SK-N-SH (cell line): ENCODE measurements around the gene TSEN2. TPM values are rescaled to one million over a fixed set of nuclear protein-coding genes. Genes with fewer than 3 reads are reported as not detected.

Experiments used
- CTCF ChIA-PET: fragments of 300-600, 350-600 bp; formaldehyde crosslinking; extraction: SDS; loops from one replicate; lab custom pipeline; 2021; lab: Yijun Ruan, JAX
- POLR2A ChIA-PET: fragments of 350-600 bp; sonication (Branson Sonifier 250); formaldehyde crosslinking; extraction: SDS; loops from one replicate; lab custom pipeline; 2020; ENCODE audit warnings: antibody characterized with exemption, inconsistent platforms; lab: Yijun Ruan, JAX
- DNase-seq: peaks from one replicate; pipeline ENCODE4 v3.0.0; 2012
- H2AFZ ChIP-seq: fragments of 200-600 bp; sonication (generic); 2 replicates; pipeline ENCODE4 v1.8.1; 2016; ENCODE audit warnings: antibody characterized with exemption, mild to moderate bottlenecking, low read depth
- H3F3A ChIP-seq: fragments of 200-600 bp; sonication (generic); replicated peaks from 2 replicates; pipeline ENCODE3; 2016; ENCODE audit warnings: antibody characterized with exemption, mild to moderate bottlenecking; ENCODE audit not compliant: insufficient read depth
- H3K27ac ChIP-seq, 2 experiments: fragments of 200-500 bp in 1 of 2; fragments of 200-600 bp in 1 of 2; sonication (Bioruptor generic) in 1 of 2; sonication (generic), shearing (Covaris generic) in 1 of 2; 2 replicates each; pipeline versions ENCODE4 v1.5.1 to v1.6.1; 2014 to 2016; ENCODE audit warnings: low read depth in 2 of 2, inconsistent platforms in 1 of 2, low read length in 1 of 2, mild to moderate bottlenecking in 1 of 2, mixed read lengths in 1 of 2
- H3K27me3 ChIP-seq: fragments of 200-600 bp; sonication (generic), shearing (Covaris generic); 2 replicates; pipeline ENCODE4 v1.6.1; 2016; ENCODE audit warnings: mixed run types; ENCODE audit not compliant: insufficient read depth
- H3K36me3 ChIP-seq, 2 experiments: fragments of 200-500 bp in 1 of 2; fragments of 200-600 bp in 1 of 2; sonication (Bioruptor generic) in 1 of 2; sonication (generic) in 1 of 2; replicated peaks in 1 of 2; 2 replicates each; pipeline versions ENCODE3 to v1.5.1; 2014 to 2016; ENCODE audit warnings: low read length in 1 of 2, mild to moderate bottlenecking in 1 of 2; ENCODE audit not compliant: insufficient read depth in 2 of 2, control insufficient read depth in 1 of 2
- H3K4me1 ChIP-seq, 2 experiments: fragments of 200-500 bp in 1 of 2; fragments of 200-600 bp in 1 of 2; sonication (Bioruptor generic) in 1 of 2; sonication (generic), shearing (Covaris generic) in 1 of 2; 2 replicates each; pipeline versions ENCODE4 v1.5.1 to v1.6.1; 2014 to 2016; ENCODE audit warnings: low read depth in 1 of 2, low read length in 1 of 2, mixed run types in 1 of 2; ENCODE audit not compliant: insufficient read depth in 2 of 2, control insufficient read depth in 1 of 2
- H3K4me2 ChIP-seq: fragments of 200-600 bp; sonication (generic), shearing (Covaris generic); 2 replicates; pipeline ENCODE4 v1.6.1; 2017; ENCODE audit warnings: mixed run types
- H3K4me3 ChIP-seq, 2 experiments: fragments of 200-500 bp in 1 of 2; fragments of 200-600 bp in 1 of 2; sonication (Bioruptor generic) in 1 of 2; sonication (generic), shearing (Covaris generic) in 1 of 2; 2 replicates each; pipeline versions ENCODE4 v1.5.1 to v1.8.1; 2014 to 2016; ENCODE audit warnings: low read depth in 2 of 2, inconsistent platforms in 1 of 2, low read length in 1 of 2, mild to moderate bottlenecking in 1 of 2, mixed read lengths in 1 of 2, moderate library complexity in 1 of 2
- H3K79me2 ChIP-seq: fragments of 200-600 bp; sonication (generic); 2 replicates; pipeline ENCODE4 v1.8.1; 2017; ENCODE audit warnings: mild to moderate bottlenecking; ENCODE audit not compliant: insufficient read depth
- H3K9ac ChIP-seq: fragments of 200-600 bp; sonication (generic); 2 replicates; pipeline ENCODE4 v1.6.1; 2017; ENCODE audit warnings: mixed run types
- H3K9me2 ChIP-seq: fragments of 200-600 bp; sonication (generic); 2 replicates; pipeline ENCODE4 v1.6.1; 2017; ENCODE audit warnings: mixed run types
- H3K9me3 ChIP-seq: fragments of 200-600 bp; sonication (generic); 2 replicates; pipeline ENCODE4 v1.6.1; 2017; ENCODE audit warnings: mixed run types, mild to moderate bottlenecking, moderate library complexity
- H4K20me1 ChIP-seq: fragments of 200-600 bp; sonication (generic); 2 replicates; pipeline ENCODE4 v1.6.1; 2017; ENCODE audit warnings: mild to moderate bottlenecking, mixed run types; ENCODE audit not compliant: insufficient read depth
- EP300 ChIP-seq, 2 experiments: IDR thresholded peaks; 2 replicates each; pipeline versions ENCODE4 v1.4.0 to v1.6.1; 2012; ENCODE audit warnings: borderline replicate concordance in 1 of 2, low read depth in 1 of 2, low read length in 1 of 2
- EZH2phosphoT487 ChIP-seq: fragments of 200-600 bp; sonication (generic); IDR thresholded peaks from 2 replicates; pipeline ENCODE4 v1.6.1; 2017; ENCODE audit warnings: low read depth, mixed run types, mild to moderate bottlenecking, antibody characterized with exemption, moderate library complexity, borderline replicate concordance
- FOSL2 ChIP-seq: IDR thresholded peaks from 2 replicates; pipeline ENCODE4 v1.4.0; 2012; ENCODE audit warnings: low read depth, mild to moderate bottlenecking, moderate library complexity, borderline replicate concordance
- NFIC ChIP-seq: IDR thresholded peaks from 2 replicates; pipeline ENCODE4 v1.4.0; 2012; ENCODE audit warnings: borderline replicate concordance
- NRF1 ChIP-seq: IDR thresholded peaks from 2 replicates; pipeline ENCODE4 v1.6.1; 2012; ENCODE audit warnings: low read depth, mild to moderate bottlenecking, low read length
- RAD21 ChIP-seq: IDR thresholded peaks from 2 replicates; pipeline ENCODE4 v1.6.1; 2012; ENCODE audit warnings: mild to moderate bottlenecking, low read length
- RFX5 ChIP-seq: IDR thresholded peaks from 2 replicates; pipeline ENCODE4 v1.6.1; 2012; ENCODE audit warnings: mild to moderate bottlenecking, improper control_type of control experiment, low read length
- SMC3 ChIP-seq: IDR thresholded peaks from 2 replicates; pipeline ENCODE4 v1.6.1; 2012; ENCODE audit warnings: low read depth, low read length, improper control_type of control experiment
- TCF12 ChIP-seq: IDR thresholded peaks from 2 replicates; pipeline ENCODE4 v1.4.0; 2012
- TEAD4 ChIP-seq: IDR thresholded peaks from 2 replicates; pipeline ENCODE4 v1.4.0; 2012; ENCODE audit warnings: mild to moderate bottlenecking, borderline replicate concordance; ENCODE audit not compliant: insufficient read depth
- WGBS: methylation state at CpG from one replicate; pipeline ENCODE4 v1.1.6; 2017; ENCODE audit warnings: low lambda C conversion rate; 5-methylcytosine and 5-hydroxymethylcytosine counted together
- polyA plus RNA-seq, 3 experiments: library from polyadenylated mRNA; depleted of rRNA; stranded (reverse); fragments of >200 nt; gene quantifications; 2 replicates each; pipeline ENCODE4 v1.2.3, GENCODE V29; 2012
- TF ChIP-seq, protein P1 (sequence below): fragments of 150-350 bp; IDR thresholded peaks from 2 replicates; pipeline ENCODE4 v1.6.1; 2017; ENCODE audit warnings: antibody characterized with exemption, low read length, low read depth, borderline replicate concordance
- TF ChIP-seq, protein P2 (sequence below): IDR thresholded peaks from 2 replicates; pipeline ENCODE4 v1.4.0; 2012; ENCODE audit warnings: low read depth, borderline replicate concordance

TSEN2 gene
- polyA plus RNA-seq, 1 of the 3 experiments (the other 2 are of a cell fraction): 13.0 TPM

DNA sequence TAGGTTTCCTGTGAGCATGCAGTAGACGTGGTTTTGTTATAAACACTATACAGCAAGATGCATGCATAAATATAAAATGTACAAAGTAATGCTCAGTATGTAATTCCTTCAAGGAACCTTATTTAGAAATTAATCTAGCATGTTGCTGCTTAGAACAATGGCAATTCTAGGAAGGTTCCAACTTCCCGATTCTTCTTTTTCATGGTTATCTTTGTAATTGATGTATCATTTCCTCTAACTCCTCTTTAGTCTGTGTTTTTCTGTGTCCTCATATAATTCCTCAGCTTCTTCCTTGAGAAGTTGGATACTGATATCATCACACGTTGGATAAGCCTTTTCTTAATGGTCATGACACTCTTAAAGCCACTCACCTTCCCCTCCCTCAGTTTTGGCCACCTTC, 3.5 kb downstream of the TSEN2 start:
- Histone ChIP-seq H2AFZ (no peak overlapping the region), H3K4me3 (no peak overlapping the region), H3K9ac (no peak overlapping the region), H3K27me3 (no peaks in the 10 kb centered on the region), H3K9me2 (no peaks in the 10 kb centered on the region), H3F3A (peaks cover 5% of the 10 kb centered on the region), H3K27ac (no peak overlapping the region; a peak in 1 of 4 replicates), H3K36me3 (peaks cover 32% of the 10 kb centered on the region in 2 experiments), H4K20me1 (no peaks in the 10 kb centered on the region), H3K4me2 (no peak overlapping the region), H3K79me2 (peaks cover 31% of the 10 kb centered on the region), H3K4me1 (peaks cover 11 to 16% of the 10 kb centered on the region in 2 experiments; a peak in 1 of 4 replicates), H3K9me3 (no peaks in the 10 kb centered on the region)
- no peak for DNase-seq
- ChIA-PET POLR2A (no interaction called here), CTCF (no interaction called here)
- TF ChIP-seq RAD21: no peak
- TF ChIP-seq TEAD4: no peak
- WGBS: 86% methylated on average over 3 of the region's 3 CpGs

DNA sequence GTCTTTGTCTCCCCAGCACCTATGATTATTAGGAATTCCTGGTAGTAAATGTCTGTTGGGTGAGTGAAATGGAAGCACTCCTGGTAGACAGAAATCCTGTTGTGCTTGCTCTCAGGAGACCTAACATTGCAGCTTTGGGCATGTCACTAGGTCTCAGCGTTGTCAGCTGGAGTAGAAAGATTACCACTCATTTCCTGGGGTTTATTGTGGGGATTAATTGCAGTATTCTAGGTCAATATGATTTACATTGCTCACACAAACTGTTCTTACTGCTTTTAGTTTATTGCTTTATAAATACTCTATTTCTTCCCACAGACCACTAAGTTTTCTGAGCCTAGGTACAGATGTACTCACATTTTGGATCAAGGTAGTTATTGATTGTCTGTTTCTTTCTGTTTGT, 5.1 kb downstream of the TSEN2 start:
- Histone ChIP-seq H3K79me2 (peaks cover 31% of the 10 kb centered on the region), H3K27ac (no peak overlapping the region)
- CTCF ChIA-PET: interaction anchor here (1.3 kb wide), 1 partner anchor 10 kb away, joined by 3 read pairs; no protein-coding TSS in a partner anchor

More for the DNA sequence above, 5.1 kb downstream of the TSEN2 start:
- H4K20me1 ChIP-seq: no peaks in the 10 kb centered on the region
- POLR2A ChIA-PET: no interaction called here
- no peak overlapping the region for H3K4me2 ChIP-seq
- no peaks in the 10 kb centered on the region for H3K27me3 ChIP-seq
- H2AFZ ChIP-seq: no peak overlapping the region
- H3K36me3 ChIP-seq: peaks cover 43% of the 10 kb centered on the region in 2 experiments
- H3K9ac ChIP-seq: no peak overlapping the region
- H3K4me3 ChIP-seq: no peak overlapping the region
- TF ChIP-seq EP300 (IDR thresholded peaks at IDR 0.05; ENCODE audit: borderline replicate concordance in 1 of 2, low read depth in 1 of 2, low read length in 1 of 2): no peak
- no peak for TF ChIP-seq NFIC
- no peak for TF ChIP-seq FOSL2
- TF ChIP-seq TCF12: no peak
- no peak for TF ChIP-seq RFX5
- no peak for TF ChIP-seq SMC3
- no peak for TF ChIP-seq EZH2phosphoT487
- TF ChIP-seq, protein P1, sequence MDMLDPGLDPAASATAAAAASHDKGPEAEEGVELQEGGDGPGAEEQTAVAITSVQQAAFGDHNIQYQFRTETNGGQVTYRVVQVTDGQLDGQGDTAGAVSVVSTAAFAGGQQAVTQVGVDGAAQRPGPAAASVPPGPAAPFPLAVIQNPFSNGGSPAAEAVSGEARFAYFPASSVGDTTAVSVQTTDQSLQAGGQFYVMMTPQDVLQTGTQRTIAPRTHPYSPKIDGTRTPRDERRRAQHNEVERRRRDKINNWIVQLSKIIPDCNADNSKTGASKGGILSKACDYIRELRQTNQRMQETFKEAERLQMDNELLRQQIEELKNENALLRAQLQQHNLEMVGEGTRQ: no peak
- no peak for TF ChIP-seq NRF1
- TF ChIP-seq, protein P2, sequence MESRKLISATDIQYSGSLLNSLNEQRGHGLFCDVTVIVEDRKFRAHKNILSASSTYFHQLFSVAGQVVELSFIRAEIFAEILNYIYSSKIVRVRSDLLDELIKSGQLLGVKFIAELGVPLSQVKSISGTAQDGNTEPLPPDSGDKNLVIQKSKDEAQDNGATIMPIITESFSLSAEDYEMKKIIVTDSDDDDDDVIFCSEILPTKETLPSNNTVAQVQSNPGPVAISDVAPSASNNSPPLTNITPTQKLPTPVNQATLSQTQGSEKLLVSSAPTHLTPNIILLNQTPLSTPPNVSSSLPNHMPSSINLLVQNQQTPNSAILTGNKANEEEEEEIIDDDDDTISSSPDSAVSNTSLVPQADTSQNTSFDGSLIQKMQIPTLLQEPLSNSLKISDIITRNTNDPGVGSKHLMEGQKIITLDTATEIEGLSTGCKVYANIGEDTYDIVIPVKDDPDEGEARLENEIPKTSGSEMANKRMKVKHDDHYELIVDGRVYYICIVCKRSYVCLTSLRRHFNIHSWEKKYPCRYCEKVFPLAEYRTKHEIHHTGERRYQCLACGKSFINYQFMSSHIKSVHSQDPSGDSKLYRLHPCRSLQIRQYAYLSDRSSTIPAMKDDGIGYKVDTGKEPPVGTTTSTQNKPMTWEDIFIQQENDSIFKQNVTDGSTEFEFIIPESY: no peak
- TF ChIP-seq RAD21: no peak
- TF ChIP-seq, all 33 proteins: peak for 0
- 100% methylated on average over 1 of the region's 1 CpG for WGBS
- H3F3A ChIP-seq: peaks cover 3% of the 10 kb centered on the region
- peaks cover 6 to 8% of the 10 kb centered on the region in 2 experiments; a peak in 1 of 4 replicates for H3K4me1 ChIP-seq
- DNase-seq: no peak
- no peaks in the 10 kb centered on the region for H3K9me2 ChIP-seq
- H3K9me3 ChIP-seq: no peaks in the 10 kb centered on the region
